ENCODE data around the gene PGK2.
"Not testable (repeated sequence)": the region's sequence is repeated elsewhere in the genome, so short reads cannot be mapped to it uniquely, and the experiment has no call there.

The PGK2 gene

GRCh38 chr6:49799090-49799489 lies 12.0 kb upstream of the PGK2 start:
- no peak for ATAC-seq
- TF ChIP-seq ISL1 (CRISPR knock-in tag; IDR thresholded peaks at IDR 0.05): no peak
- TF ChIP-seq POU6F1 (CRISPR knock-in tag; IDR thresholded peaks at IDR 0.05; ENCODE audit: borderline replicate concordance, low read depth): no peak
- no peak for TF ChIP-seq RARB (CRISPR knock-in tag; IDR thresholded peaks at IDR 0.05)
- no peak for TF ChIP-seq ZNF565 (CRISPR knock-in tag; conservative IDR thresholded peaks at IDR 0.05; ENCODE audit: low read depth)
- no peak for TF ChIP-seq BACH2 (CRISPR knock-in tag; IDR thresholded peaks at IDR 0.05; ENCODE audit: borderline replicate concordance)
- TF ChIP-seq ZNF8 (CRISPR knock-in tag; IDR thresholded peaks at IDR 0.05): no peak
- TF ChIP-seq, protein P1, sequence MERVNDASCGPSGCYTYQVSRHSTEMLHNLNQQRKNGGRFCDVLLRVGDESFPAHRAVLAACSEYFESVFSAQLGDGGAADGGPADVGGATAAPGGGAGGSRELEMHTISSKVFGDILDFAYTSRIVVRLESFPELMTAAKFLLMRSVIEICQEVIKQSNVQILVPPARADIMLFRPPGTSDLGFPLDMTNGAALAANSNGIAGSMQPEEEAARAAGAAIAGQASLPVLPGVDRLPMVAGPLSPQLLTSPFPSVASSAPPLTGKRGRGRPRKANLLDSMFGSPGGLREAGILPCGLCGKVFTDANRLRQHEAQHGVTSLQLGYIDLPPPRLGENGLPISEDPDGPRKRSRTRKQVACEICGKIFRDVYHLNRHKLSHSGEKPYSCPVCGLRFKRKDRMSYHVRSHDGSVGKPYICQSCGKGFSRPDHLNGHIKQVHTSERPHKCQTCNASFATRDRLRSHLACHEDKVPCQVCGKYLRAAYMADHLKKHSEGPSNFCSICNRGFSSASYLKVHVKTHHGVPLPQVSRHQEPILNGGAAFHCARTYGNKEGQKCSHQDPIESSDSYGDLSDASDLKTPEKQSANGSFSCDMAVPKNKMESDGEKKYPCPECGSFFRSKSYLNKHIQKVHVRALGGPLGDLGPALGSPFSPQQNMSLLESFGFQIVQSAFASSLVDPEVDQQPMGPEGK (CRISPR knock-in tag; IDR thresholded peaks at IDR 0.05; ENCODE audit: borderline replicate concordance): no peak
- TF ChIP-seq TCF4 (CRISPR knock-in tag; IDR thresholded peaks at IDR 0.05; ENCODE audit: borderline replicate concordance): no peak
- TF ChIP-seq ZNF70 (CRISPR knock-in tag; IDR thresholded peaks at IDR 0.05): no peak
- no peak for TF ChIP-seq ZC3H10 (CRISPR knock-in tag; IDR thresholded peaks at IDR 0.05)
- TF ChIP-seq CREB5 (CRISPR knock-in tag; IDR thresholded peaks at IDR 0.05; ENCODE audit: low read depth): no peak
- TF ChIP-seq PPARA (CRISPR knock-in tag; IDR thresholded peaks at IDR 0.05; ENCODE audit: borderline replicate concordance): no peak
- TF ChIP-seq SNAI2 (CRISPR knock-in tag; IDR thresholded peaks at IDR 0.05): no peak
- no peak for TF ChIP-seq TOX (CRISPR knock-in tag; IDR thresholded peaks at IDR 0.05; ENCODE audit: borderline replicate concordance)
- no peak for TF ChIP-seq ARNTL (CRISPR knock-in tag; IDR thresholded peaks at IDR 0.05; ENCODE audit: borderline replicate concordance, low read depth)
- TF ChIP-seq OSR1 (CRISPR knock-in tag; IDR thresholded peaks at IDR 0.05): no peak

DNA sequence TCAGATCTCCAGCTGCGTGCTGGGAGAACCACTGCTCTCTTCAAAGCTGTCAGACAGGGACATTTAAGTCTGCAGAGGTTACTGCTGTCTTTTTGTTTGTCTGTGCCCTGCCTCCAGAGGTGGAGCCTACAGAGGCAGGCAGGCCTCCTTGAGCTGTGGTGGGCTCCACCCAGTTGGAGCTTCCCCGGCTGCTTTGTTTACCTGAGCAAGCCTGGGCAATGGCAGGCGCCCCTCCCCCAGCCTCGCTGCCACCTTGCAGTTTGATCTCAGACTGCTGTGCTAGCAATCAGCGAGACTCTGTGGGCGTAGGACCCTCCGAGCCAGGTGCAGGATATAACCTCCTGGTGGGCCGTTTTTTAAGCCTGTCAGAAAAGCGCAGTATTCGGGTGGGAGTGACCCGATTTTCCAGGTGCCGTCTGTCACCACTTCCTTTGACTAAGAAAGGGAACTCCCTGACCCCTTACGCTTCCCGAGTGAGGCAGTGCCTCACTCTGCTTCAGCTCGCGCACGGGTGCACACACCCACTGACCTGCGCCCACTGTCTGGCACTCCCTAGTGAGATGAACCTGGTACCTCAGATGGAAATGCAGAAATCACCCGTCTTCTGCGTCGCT lies 9.9 kb upstream of the PGK2 start:
- ATAC-seq: not testable (repeated sequence)

- no peak for TF ChIP-seq CSRNP3 (CRISPR knock-in tag; IDR thresholded peaks at IDR 0.05)
- TF ChIP-seq TCF4 (CRISPR knock-in tag; IDR thresholded peaks at IDR 0.05; ENCODE audit: borderline replicate concordance): no peak
- no peak for TF ChIP-seq ZC3H10 (CRISPR knock-in tag; IDR thresholded peaks at IDR 0.05)
- no peak for TF ChIP-seq ZNF70 (CRISPR knock-in tag; IDR thresholded peaks at IDR 0.05)
- TF ChIP-seq ISL1 (CRISPR knock-in tag; IDR thresholded peaks at IDR 0.05): no peak
- TF ChIP-seq POU6F1 (CRISPR knock-in tag; IDR thresholded peaks at IDR 0.05; ENCODE audit: borderline replicate concordance, low read depth): no peak
- TF ChIP-seq GLIS3 (CRISPR knock-in tag; IDR thresholded peaks at IDR 0.05): no peak
- no peak for ATAC-seq
Measured at GRCh38 chr6:49790341-49790740, 3.3 kb upstream of the PGK2 start.

DNA sequence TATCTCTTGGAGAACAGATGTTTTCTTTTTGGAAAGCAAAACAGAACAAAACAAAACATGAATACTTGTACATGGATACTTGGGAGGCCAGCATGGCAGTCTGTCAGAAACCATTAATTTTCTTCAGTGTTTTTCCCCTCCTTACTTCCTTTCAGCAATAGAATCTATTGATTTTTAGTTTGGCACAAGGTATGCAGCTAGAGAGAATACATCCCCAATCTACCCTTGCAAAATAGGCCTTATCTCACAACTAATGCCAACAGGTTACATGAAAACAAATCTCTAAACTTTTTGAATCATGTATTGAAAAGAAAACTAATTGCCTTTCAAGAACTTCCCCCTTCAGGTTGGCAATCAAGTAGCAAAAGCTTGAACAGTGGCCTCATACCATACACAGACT lies 2.8 kb downstream of the PGK2 start:
- no peak for ATAC-seq

More for the DNA sequence above, 2.8 kb downstream of the PGK2 start:
- TF ChIP-seq, protein P2, sequence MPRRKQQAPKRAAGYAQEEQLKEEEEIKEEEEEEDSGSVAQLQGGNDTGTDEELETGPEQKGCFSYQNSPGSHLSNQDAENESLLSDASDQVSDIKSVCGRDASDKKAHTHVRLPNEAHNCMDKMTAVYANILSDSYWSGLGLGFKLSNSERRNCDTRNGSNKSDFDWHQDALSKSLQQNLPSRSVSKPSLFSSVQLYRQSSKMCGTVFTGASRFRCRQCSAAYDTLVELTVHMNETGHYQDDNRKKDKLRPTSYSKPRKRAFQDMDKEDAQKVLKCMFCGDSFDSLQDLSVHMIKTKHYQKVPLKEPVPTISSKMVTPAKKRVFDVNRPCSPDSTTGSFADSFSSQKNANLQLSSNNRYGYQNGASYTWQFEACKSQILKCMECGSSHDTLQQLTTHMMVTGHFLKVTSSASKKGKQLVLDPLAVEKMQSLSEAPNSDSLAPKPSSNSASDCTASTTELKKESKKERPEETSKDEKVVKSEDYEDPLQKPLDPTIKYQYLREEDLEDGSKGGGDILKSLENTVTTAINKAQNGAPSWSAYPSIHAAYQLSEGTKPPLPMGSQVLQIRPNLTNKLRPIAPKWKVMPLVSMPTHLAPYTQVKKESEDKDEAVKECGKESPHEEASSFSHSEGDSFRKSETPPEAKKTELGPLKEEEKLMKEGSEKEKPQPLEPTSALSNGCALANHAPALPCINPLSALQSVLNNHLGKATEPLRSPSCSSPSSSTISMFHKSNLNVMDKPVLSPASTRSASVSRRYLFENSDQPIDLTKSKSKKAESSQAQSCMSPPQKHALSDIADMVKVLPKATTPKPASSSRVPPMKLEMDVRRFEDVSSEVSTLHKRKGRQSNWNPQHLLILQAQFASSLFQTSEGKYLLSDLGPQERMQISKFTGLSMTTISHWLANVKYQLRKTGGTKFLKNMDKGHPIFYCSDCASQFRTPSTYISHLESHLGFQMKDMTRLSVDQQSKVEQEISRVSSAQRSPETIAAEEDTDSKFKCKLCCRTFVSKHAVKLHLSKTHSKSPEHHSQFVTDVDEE (CRISPR knock-in tag; IDR thresholded peaks at IDR 0.05): no peak
- TF ChIP-seq, protein P1 (CRISPR knock-in tag; IDR thresholded peaks at IDR 0.05; ENCODE audit: borderline replicate concordance): no peak
- TF ChIP-seq RARB (CRISPR knock-in tag; IDR thresholded peaks at IDR 0.05): no peak
- TF ChIP-seq BACH2 (CRISPR knock-in tag; IDR thresholded peaks at IDR 0.05; ENCODE audit: borderline replicate concordance): no peak
- TF ChIP-seq ZNF70 (CRISPR knock-in tag; IDR thresholded peaks at IDR 0.05): no peak
- no peak for TF ChIP-seq ZNF565 (CRISPR knock-in tag; conservative IDR thresholded peaks at IDR 0.05; ENCODE audit: low read depth)
- no peak for TF ChIP-seq ZFP3 (CRISPR knock-in tag; IDR thresholded peaks at IDR 0.05)
- TF ChIP-seq ARNTL (CRISPR knock-in tag; IDR thresholded peaks at IDR 0.05; ENCODE audit: borderline replicate concordance, low read depth): no peak
- TF ChIP-seq GLIS3 (CRISPR knock-in tag; IDR thresholded peaks at IDR 0.05): no peak
- TF ChIP-seq SNAI2 (CRISPR knock-in tag; IDR thresholded peaks at IDR 0.05): no peak
- no peak for TF ChIP-seq ZNF8 (CRISPR knock-in tag; IDR thresholded peaks at IDR 0.05)
